Esophagus muscularis mucosa (tissue), 4 donors: ENCODE measurements around the gene E4F1.

Source experiments
- EP300 ChIP-seq: sonication (generic); formaldehyde crosslinking; IDR thresholded peaks from one replicate; pipeline ENCODE4 v1.6.1; 2017; ENCODE audit warnings: antibody characterized with exemption
- POLR2AphosphoS5 ChIP-seq, 2 donors: sonication (generic); formaldehyde crosslinking; IDR thresholded peaks; one replicate each; pipeline ENCODE4 v1.6.1; 2017; ENCODE audit warnings: antibody characterized with exemption in 2 of 2
- TF ChIP-seq, protein P1 (sequence below), 3 experiments: fragments of 200-600 bp in 2 of 3; fragments of 450-650 bp in 1 of 3; sonication (generic) in 2 of 3; IDR thresholded peaks; one replicate each; pipeline ENCODE4 v1.5.1; 2017 to 2019; ENCODE audit warnings: antibody characterized with exemption in 3 of 3, mild to moderate bottlenecking in 2 of 3, moderate library complexity in 1 of 3

GRCh38 chr16:2235234-2235651, 11.9 kb downstream of the E4F1 start:
- TF ChIP-seq, protein P1, sequence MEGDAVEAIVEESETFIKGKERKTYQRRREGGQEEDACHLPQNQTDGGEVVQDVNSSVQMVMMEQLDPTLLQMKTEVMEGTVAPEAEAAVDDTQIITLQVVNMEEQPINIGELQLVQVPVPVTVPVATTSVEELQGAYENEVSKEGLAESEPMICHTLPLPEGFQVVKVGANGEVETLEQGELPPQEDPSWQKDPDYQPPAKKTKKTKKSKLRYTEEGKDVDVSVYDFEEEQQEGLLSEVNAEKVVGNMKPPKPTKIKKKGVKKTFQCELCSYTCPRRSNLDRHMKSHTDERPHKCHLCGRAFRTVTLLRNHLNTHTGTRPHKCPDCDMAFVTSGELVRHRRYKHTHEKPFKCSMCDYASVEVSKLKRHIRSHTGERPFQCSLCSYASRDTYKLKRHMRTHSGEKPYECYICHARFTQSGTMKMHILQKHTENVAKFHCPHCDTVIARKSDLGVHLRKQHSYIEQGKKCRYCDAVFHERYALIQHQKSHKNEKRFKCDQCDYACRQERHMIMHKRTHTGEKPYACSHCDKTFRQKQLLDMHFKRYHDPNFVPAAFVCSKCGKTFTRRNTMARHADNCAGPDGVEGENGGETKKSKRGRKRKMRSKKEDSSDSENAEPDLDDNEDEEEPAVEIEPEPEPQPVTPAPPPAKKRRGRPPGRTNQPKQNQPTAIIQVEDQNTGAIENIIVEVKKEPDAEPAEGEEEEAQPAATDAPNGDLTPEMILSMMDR (IDR thresholded peaks at IDR 0.05), result no peak
- TF ChIP-seq EP300, result no peak
- TF ChIP-seq POLR2AphosphoS5 (IDR thresholded peaks at IDR 0.05), result no peak
